AG04450 (cell line): Measurements from ENCODE around the gene C4orf50. TPM values are rescaled to one million over a fixed set of nuclear protein-coding genes. Genes with fewer than 3 reads are reported as not detected.

ENCODE experiments used
- CTCF ChIA-PET: fragments of 300-600, 350-600 bp; formaldehyde crosslinking; extraction: SDS; loops from one replicate; lab custom pipeline; 2022; ENCODE audit warnings: antibody characterized with exemption, inconsistent platforms; lab: Charles Lee
- POLR2A ChIA-PET: fragments of 350-600 bp; formaldehyde crosslinking; extraction: SDS; loops from one replicate; lab custom pipeline; 2021; ENCODE audit warnings: antibody characterized with exemption, inconsistent platforms; lab: Yijun Ruan, JAX
- DNase-seq: peaks from one replicate; pipeline ENCODE4 v3.0.0-alpha.2; 2011; ENCODE audit warnings: low read depth, low spot score
- H3K27ac ChIP-seq: one replicate; pipeline ENCODE4 v1.5.1; 2012; ENCODE audit warnings: low read depth, low read length, control low read depth
- H3K27me3 ChIP-seq: one replicate; pipeline ENCODE4 v1.6.0; 2012; ENCODE audit warnings: low read length; ENCODE audit not compliant: control insufficient read depth, insufficient read depth
- H3K4me3 ChIP-seq: 2 replicates; pipeline ENCODE4 v1.5.1; 2011; ENCODE audit warnings: mild to moderate bottlenecking, low read depth, low read length, control low read depth
- H3K9me3 ChIP-seq: 2 replicates; pipeline ENCODE4 v1.5.1; 2012; ENCODE audit warnings: low read length; ENCODE audit not compliant: control insufficient read depth, insufficient read depth
- polyA plus RNA-seq: library from polyadenylated mRNA; depleted of rRNA; stranded (reverse); fragments of >200 nt; gene quantifications from 2 replicates; pipeline ENCODE4 v1.2.3, GENCODE V29; 2011
- TF ChIP-seq, protein P1 (sequence below): IDR thresholded peaks from 2 replicates; pipeline ENCODE4 v1.5.1; 2011; ENCODE audit warnings: low read depth, low read length, control low read depth, inconsistent platforms

C4orf50 gene
- polyA plus RNA-seq, 1 experiment = not detected

GRCh38 chr4:5942947-5943346 lies 75.3 kb downstream of the C4orf50 start:
- POLR2A ChIA-PET = no interaction called here

DNA sequence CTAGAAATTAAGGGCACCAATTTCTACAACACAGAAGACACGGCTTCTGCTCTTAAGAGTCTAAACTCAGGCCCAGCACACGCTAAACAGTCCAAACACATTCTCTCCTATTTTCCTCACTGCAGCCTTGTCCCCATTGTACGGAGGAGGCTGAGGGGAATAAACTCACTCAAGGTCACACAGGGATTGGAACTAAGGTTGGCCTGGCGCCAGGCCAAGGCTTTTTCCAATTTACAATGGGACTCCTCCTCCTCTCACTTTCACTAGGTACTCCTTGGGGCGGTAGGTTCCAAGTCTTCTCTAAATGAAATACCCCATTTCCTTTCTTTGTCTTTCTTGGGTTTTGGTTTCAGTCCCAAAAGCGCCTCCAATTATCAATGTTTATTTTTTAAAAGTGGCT lies 76.6 kb downstream of the C4orf50 start:
- CTCF ChIA-PET = no interaction called here
- TF ChIP-seq, protein P1, sequence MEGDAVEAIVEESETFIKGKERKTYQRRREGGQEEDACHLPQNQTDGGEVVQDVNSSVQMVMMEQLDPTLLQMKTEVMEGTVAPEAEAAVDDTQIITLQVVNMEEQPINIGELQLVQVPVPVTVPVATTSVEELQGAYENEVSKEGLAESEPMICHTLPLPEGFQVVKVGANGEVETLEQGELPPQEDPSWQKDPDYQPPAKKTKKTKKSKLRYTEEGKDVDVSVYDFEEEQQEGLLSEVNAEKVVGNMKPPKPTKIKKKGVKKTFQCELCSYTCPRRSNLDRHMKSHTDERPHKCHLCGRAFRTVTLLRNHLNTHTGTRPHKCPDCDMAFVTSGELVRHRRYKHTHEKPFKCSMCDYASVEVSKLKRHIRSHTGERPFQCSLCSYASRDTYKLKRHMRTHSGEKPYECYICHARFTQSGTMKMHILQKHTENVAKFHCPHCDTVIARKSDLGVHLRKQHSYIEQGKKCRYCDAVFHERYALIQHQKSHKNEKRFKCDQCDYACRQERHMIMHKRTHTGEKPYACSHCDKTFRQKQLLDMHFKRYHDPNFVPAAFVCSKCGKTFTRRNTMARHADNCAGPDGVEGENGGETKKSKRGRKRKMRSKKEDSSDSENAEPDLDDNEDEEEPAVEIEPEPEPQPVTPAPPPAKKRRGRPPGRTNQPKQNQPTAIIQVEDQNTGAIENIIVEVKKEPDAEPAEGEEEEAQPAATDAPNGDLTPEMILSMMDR = no peak

More at GRCh38 chr4:5942947-5943346, 75.3 kb downstream of the C4orf50 start:
- Histone ChIP-seq H3K27ac (no peak overlapping the region), H3K4me3 (no peak overlapping the region), H3K27me3 (peaks cover 3% of the 10 kb centered on the region), H3K9me3 (peaks cover 16% of the 10 kb centered on the region)
- TF ChIP-seq, protein P1 = no peak
- CTCF ChIA-PET = no interaction called here
- DNase-seq = no peak

GRCh38 chr4:5940470-5941203 lies 77.6 kb downstream of the C4orf50 start:
- Histone ChIP-seq H3K4me3 (no peak overlapping the region), H3K27me3 (peaks cover 3% of the 10 kb centered on the region), H3K9me3 (peaks cover 2% of the 10 kb centered on the region; the same call in 1 of the 2 replicates), H3K27ac (no peak overlapping the region)
- CTCF ChIA-PET = no interaction called here
- TF ChIP-seq, protein P1 = no peak
- DNase-seq = no peak
- POLR2A ChIA-PET = interaction anchor here (0.6 kb wide), 1 partner anchor 901 kb away, joined by 5 read pairs; no protein-coding TSS in a partner anchor

More for the DNA sequence above, 76.6 kb downstream of the C4orf50 start:
- Histone ChIP-seq H3K27me3 (peaks cover 3% of the 10 kb centered on the region), H3K27ac (no peak overlapping the region), H3K4me3 (no peak overlapping the region), H3K9me3 (peaks cover 7% of the 10 kb centered on the region; the same call in 1 of the 2 replicates)
- DNase-seq = no peak
- POLR2A ChIA-PET = no interaction called here

GRCh38 chr4:5933996-5934831 lies 84.0 kb downstream of the C4orf50 start:
- peaks cover 5% of the 10 kb centered on the region for H3K27me3 ChIP-seq
- no peak for DNase-seq
- H3K27ac ChIP-seq = no peak overlapping the region
- TF ChIP-seq, protein P1 = no peak
- no peak overlapping the region for H3K4me3 ChIP-seq
- POLR2A ChIA-PET = no interaction called here
- CTCF ChIA-PET = no interaction called here
- no peaks in the 10 kb centered on the region for H3K9me3 ChIP-seq
